Smooth muscle cell (in vitro differentiated cells): ENCODE results near the gene THAP11. TPM values are rescaled to one million over a fixed set of nuclear protein-coding genes. Genes with fewer than 3 reads are reported as not detected.

Source experiments
- DNase-seq: peaks from one replicate; lab custom pipeline; 2025; ENCODE audit not compliant: unreplicated experiment; lab: John Stamatoyannopoulos, UW
- H2AFZ ChIP-seq: fragments of 200-600 bp; sonication (generic); 2 replicates; pipeline ENCODE4 v1.6.0; 2016; ENCODE audit warnings: antibody characterized with exemption, low read depth, mild to moderate bottlenecking
- H3F3A ChIP-seq: fragments of 200-600 bp; sonication (generic); 2 replicates; pipeline ENCODE4 v1.6.0; 2017; ENCODE audit warnings: antibody characterized with exemption, low read depth
- H3K27ac ChIP-seq: fragments of 200-600 bp; sonication (generic); 2 replicates; pipeline ENCODE4 v1.5.1; 2016; ENCODE audit warnings: low read depth, mild to moderate bottlenecking
- H3K27me3 ChIP-seq: fragments of 200-600 bp; sonication (generic); 2 replicates; pipeline ENCODE4 v1.6.1; 2016; ENCODE audit warnings: low read depth, mild to moderate bottlenecking
- H3K36me3 ChIP-seq: fragments of 200-600 bp; sonication (generic); 2 replicates; pipeline ENCODE4 v1.5.1; 2016; ENCODE audit warnings: low read depth
- H3K4me1 ChIP-seq: fragments of 200-600 bp; sonication (generic); 2 replicates; pipeline ENCODE4 v1.5.1; 2016; ENCODE audit warnings: low read depth
- H3K4me2 ChIP-seq: fragments of 200-600 bp; sonication (generic); 2 replicates; pipeline ENCODE4 v1.6.0; 2016; ENCODE audit warnings: mild to moderate bottlenecking
- H3K4me3 ChIP-seq: fragments of 200-600 bp; sonication (generic); 2 replicates; pipeline ENCODE4 v1.5.1; 2016; ENCODE audit warnings: mild to moderate bottlenecking
- H3K79me2 ChIP-seq: fragments of 200-600 bp; sonication (generic); 2 replicates; pipeline ENCODE4 v1.6.0; 2016; ENCODE audit warnings: low read depth, mild to moderate bottlenecking
- H3K9ac ChIP-seq: fragments of 200-600 bp; sonication (generic); 2 replicates; pipeline ENCODE4 v1.6.0; 2016; ENCODE audit warnings: low read depth
- H3K9me3 ChIP-seq: fragments of 200-600 bp; sonication (generic); replicated peaks from 2 replicates; pipeline ENCODE4 v1.5.1; 2016; ENCODE audit warnings: low read depth
- H4K20me1 ChIP-seq: fragments of 200-600 bp; sonication (generic); 2 replicates; pipeline ENCODE4 v1.6.0; 2016; ENCODE audit warnings: low read depth
- CTCF ChIP-seq: fragments of 200-600 bp; sonication (generic); IDR thresholded peaks from 2 replicates; pipeline ENCODE4 v1.5.1; 2017; ENCODE audit warnings: borderline replicate concordance, mild to moderate bottlenecking, antibody characterized with exemption; ENCODE audit not compliant: insufficient read depth, poor library complexity, severe bottlenecking
- WGBS: methylation state at CpG from one replicate; pipeline ENCODE4 v1.1.7; 2016; ENCODE audit warnings: low lambda C conversion rate; 5-methylcytosine and 5-hydroxymethylcytosine counted together
- polyA plus RNA-seq: library from polyadenylated mRNA; unstranded; fragments of >200 nt; fragmentation: Nextera tagmentation; extraction: Ambion mirVana; gene quantifications from 2 replicates; pipeline ENCODE4 v1.2.1, GENCODE V29; 2016
- total RNA-seq: library from RNA; depleted of rRNA; stranded (reverse); fragments of >200 nt; gene quantifications from 2 replicates; pipeline ENCODE4 v1.2.3, GENCODE V29; 2014

Gene THAP11
- total and polyA plus RNA-seq, 2 experiments from 2014 or later, result 23.0 to 38.3 TPM

- Histone ChIP-seq H4K20me1 (peaks cover 35% of the 10 kb centered on the region), H2AFZ (no peak overlapping the region), H3K9me3 (no peaks in the 10 kb centered on the region), H3K27ac (no peak overlapping the region), H3K9ac (no peak overlapping the region), H3K4me1 (peaks cover 3% of the 10 kb centered on the region), H3K27me3 (no peaks in the 10 kb centered on the region), H3K36me3 (no peaks in the 10 kb centered on the region), H3K4me3 (no peak overlapping the region), H3K79me2 (peaks cover 24% of the 10 kb centered on the region), H3F3A (no peaks in the 10 kb centered on the region), H3K4me2 (no peak overlapping the region)
- no peak for DNase-seq
- no peak for TF ChIP-seq CTCF
- 97% methylated on average over 12 of the region's 12 CpGs for WGBS
Observed at GRCh38 chr16:67879462-67879861, 37.3 kb downstream of the THAP11 start.

- H3K27me3 ChIP-seq, result no peaks in the 10 kb centered on the region
- H2AFZ ChIP-seq, result no peak overlapping the region
- H3K4me3 ChIP-seq, result no peak overlapping the region
- H3K4me2 ChIP-seq, result no peak overlapping the region
- peaks cover 3% of the 10 kb centered on the region for H3K4me1 ChIP-seq
- no peaks in the 10 kb centered on the region for H3K9me3 ChIP-seq
- H3K9ac ChIP-seq, result no peak overlapping the region
- DNase-seq, result no peak
- H4K20me1 ChIP-seq, result peaks cover 34% of the 10 kb centered on the region
- H3K36me3 ChIP-seq, result no peaks in the 10 kb centered on the region
- no peak for TF ChIP-seq CTCF
- peaks cover 19% of the 10 kb centered on the region for H3K79me2 ChIP-seq
- no peak overlapping the region for H3K27ac ChIP-seq
- 87% methylated on average over 5 of the region's 5 CpGs for WGBS
- no peaks in the 10 kb centered on the region for H3F3A ChIP-seq
Observed at GRCh38 chr16:67879936-67880335, 37.8 kb downstream of the THAP11 start.

GRCh38 chr16:67880584-67880983 lies 38.5 kb downstream of the THAP11 start:
- Histone ChIP-seq H3K4me2 (no peak overlapping the region), H3K27ac (no peak overlapping the region), H3K79me2 (peaks cover 13% of the 10 kb centered on the region), H3K27me3 (no peaks in the 10 kb centered on the region), H3K9ac (no peak overlapping the region), H3K4me3 (no peak overlapping the region), H3K9me3 (no peaks in the 10 kb centered on the region), H3K4me1 (peaks cover 5% of the 10 kb centered on the region), H2AFZ (no peak overlapping the region), H4K20me1 (peaks cover 28% of the 10 kb centered on the region), H3K36me3 (no peaks in the 10 kb centered on the region), H3F3A (no peaks in the 10 kb centered on the region)
- no peak for DNase-seq
- no peak for TF ChIP-seq CTCF
- 98% methylated on average over 13 of the region's 13 CpGs for WGBS

- 95% methylated on average over 21 of the region's 21 CpGs for WGBS
- Histone ChIP-seq H3K36me3 (no peaks in the 10 kb centered on the region), H3K4me2 (no peak overlapping the region)
Observed at GRCh38 chr16:67881621-67882161, 39.6 kb downstream of the THAP11 start.

More at GRCh38 chr16:67881621-67882161, 39.6 kb downstream of the THAP11 start:
- no peak overlapping the region for H3K27ac ChIP-seq
- H4K20me1 ChIP-seq, result peaks cover 18% of the 10 kb centered on the region
- H3K27me3 ChIP-seq, result no peaks in the 10 kb centered on the region
- no peak overlapping the region for H3K9ac ChIP-seq
- no peak overlapping the region for H3K4me3 ChIP-seq
- H3K9me3 ChIP-seq, result no peaks in the 10 kb centered on the region
- peaks cover 5% of the 10 kb centered on the region for H3K4me1 ChIP-seq
- no peak for DNase-seq
- H3K79me2 ChIP-seq, result peaks cover 5% of the 10 kb centered on the region
- TF ChIP-seq CTCF, result no peak
- no peaks in the 10 kb centered on the region for H3F3A ChIP-seq
- no peak overlapping the region for H2AFZ ChIP-seq
